ENCODE measurements around the gene RGL1. TPM values are rescaled to one million over a fixed set of nuclear protein-coding genes. Genes with fewer than 3 reads are reported as not detected.

RGL1 gene
- total RNA-seq, 1 experiment from 2014 or later = 1.3 TPM

- no peak for DNase-seq (ENCODE audit: low read depth, low spot score)
- peaks cover 2 to 12% of the 10 kb centered on the region in 2 experiments; a peak in 2 of 4 replicates for H3K4me1 ChIP-seq (ENCODE audit: control insufficient read depth in 1 of 2, insufficient read depth in 2 of 2, low read length in 2 of 2)
- no peak for TF ChIP-seq YY1 (IDR thresholded peaks at IDR 0.05; ENCODE audit: extremely low read depth, insufficient replicate concordance, low read depth, low read length)
- no peak for TF ChIP-seq CBX3 (IDR thresholded peaks at IDR 0.05; ENCODE audit: low read depth)
- TF ChIP-seq, protein P1, sequence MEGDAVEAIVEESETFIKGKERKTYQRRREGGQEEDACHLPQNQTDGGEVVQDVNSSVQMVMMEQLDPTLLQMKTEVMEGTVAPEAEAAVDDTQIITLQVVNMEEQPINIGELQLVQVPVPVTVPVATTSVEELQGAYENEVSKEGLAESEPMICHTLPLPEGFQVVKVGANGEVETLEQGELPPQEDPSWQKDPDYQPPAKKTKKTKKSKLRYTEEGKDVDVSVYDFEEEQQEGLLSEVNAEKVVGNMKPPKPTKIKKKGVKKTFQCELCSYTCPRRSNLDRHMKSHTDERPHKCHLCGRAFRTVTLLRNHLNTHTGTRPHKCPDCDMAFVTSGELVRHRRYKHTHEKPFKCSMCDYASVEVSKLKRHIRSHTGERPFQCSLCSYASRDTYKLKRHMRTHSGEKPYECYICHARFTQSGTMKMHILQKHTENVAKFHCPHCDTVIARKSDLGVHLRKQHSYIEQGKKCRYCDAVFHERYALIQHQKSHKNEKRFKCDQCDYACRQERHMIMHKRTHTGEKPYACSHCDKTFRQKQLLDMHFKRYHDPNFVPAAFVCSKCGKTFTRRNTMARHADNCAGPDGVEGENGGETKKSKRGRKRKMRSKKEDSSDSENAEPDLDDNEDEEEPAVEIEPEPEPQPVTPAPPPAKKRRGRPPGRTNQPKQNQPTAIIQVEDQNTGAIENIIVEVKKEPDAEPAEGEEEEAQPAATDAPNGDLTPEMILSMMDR (IDR thresholded peaks at IDR 0.05 in 2 of 3, conservative IDR thresholded peaks at IDR 0.05 in 1 of 3; ENCODE audit: borderline replicate concordance in 1 of 3, insufficient read depth in 1 of 3, low read depth in 2 of 3, low read length in 2 of 3) = no peak
- no peak for TF ChIP-seq ZNF274 (IDR thresholded peaks at IDR 0.05; ENCODE audit: low read depth, low read length)
- no peak for TF ChIP-seq EGR1 (IDR thresholded peaks at IDR 0.05; ENCODE audit: low read depth)
- no peak for TF ChIP-seq REST (IDR thresholded peaks at IDR 0.05; ENCODE audit: low read depth)
- no peak for TF ChIP-seq SIN3A (IDR thresholded peaks at IDR 0.05; ENCODE audit: low read depth)
- TF ChIP-seq JUND (IDR thresholded peaks at IDR 0.05) = no peak
- no peak for TF ChIP-seq ZFX (IDR thresholded peaks at IDR 0.05)
- no peak for TF ChIP-seq TCF7L2 (IDR thresholded peaks at IDR 0.05; ENCODE audit: borderline replicate concordance, extremely low read depth, insufficient read depth, insufficient read length)
- TF ChIP-seq ATF3 (IDR thresholded peaks at IDR 0.05) = no peak
- TF ChIP-seq SP1 (IDR thresholded peaks at IDR 0.05; ENCODE audit: low read depth) = no peak
- TF ChIP-seq SRF (IDR thresholded peaks at IDR 0.05; ENCODE audit: low read depth) = no peak
- TF ChIP-seq POLR2A (IDR thresholded peaks at IDR 0.05; ENCODE audit: borderline replicate concordance, extremely low read depth, insufficient read depth, insufficient read length) = no peak
- RAD21 ChIA-PET (ENCODE audit: low non-redundant PET in 1 of 2, low total read pairs in 2 of 2, uncharacterized antibody in 2 of 2, unreplicated experiment in 2 of 2) = no interaction called here
- CTCF ChIA-PET = interaction anchor here (3.0 to 3.8 kb wide), 2 partner anchors 229 to 259 kb away, joined by 22 to 83 read pairs; partner anchors contain the start of gene APOBEC4
- no peaks in the 10 kb centered on the region for H3K36me3 ChIP-seq (ENCODE audit: control insufficient read depth in 1 of 2, insufficient read depth in 2 of 2, low read length in 2 of 2)
- H3K4me2 ChIP-seq (ENCODE audit: low read length) = no peak overlapping the region
- no peak overlapping the region for H2AFZ ChIP-seq (ENCODE audit: low read depth, low read length, poor library complexity, severe bottlenecking)
- no peaks in the 10 kb centered on the region for H3K27me3 ChIP-seq (ENCODE audit: insufficient read depth, low read length)
- no peak overlapping the region for H3K9ac ChIP-seq (ENCODE audit: low read length)
- intact Hi-C loops (cut with micrococcal nuclease) = loop anchor here (10.0 kb wide), 2 partner anchors 229 to 751 kb away; no protein-coding TSS in a partner anchor
- no peaks in the 10 kb centered on the region for H3K9me3 ChIP-seq (ENCODE audit: control insufficient read depth in 1 of 2, insufficient read depth in 1 of 2, low read depth in 1 of 2, low read length in 2 of 2)
- ATAC-seq = no peak
- H3K9me2 ChIP-seq (ENCODE audit: insufficient read depth) = no peaks in the 10 kb centered on the region
- no peaks in the 10 kb centered on the region for H4K20me1 ChIP-seq (ENCODE audit: insufficient read depth)
- POLR2A ChIA-PET = no interaction called here
- no peak overlapping the region for H3K27ac ChIP-seq (ENCODE audit: low read depth, low read length)
- BruUV-seq (replicated peaks) = no TSS peak
- H3K4me3 ChIP-seq (replicated peaks in 1 of 2; ENCODE audit: low read depth in 1 of 2, low read length in 2 of 2) = no peak overlapping the region
- H3K79me2 ChIP-seq (ENCODE audit: insufficient read depth, low read length) = no peaks in the 10 kb centered on the region
Observed at GRCh38 chr1:183914276-183914675, 109.4 kb downstream of the RGL1 start.
